Stimulated activated CD4-positive, alpha-beta T cell treated with anti-CD3 and anti-CD28 coated beads, Interleukin-2, amount 100 ng/mL, for 48 hours (primary cell): Measurements from ENCODE around the gene MRPL14.
"Not testable (repeated sequence)": the region's sequence is repeated elsewhere in the genome, so short reads cannot be mapped to it uniquely, and the experiment has no call there.

Experiments used
- DNase-seq, 2 donors: peaks; one replicate each; pipeline ENCODE4 v3.0.0-alpha.2; 2020

MRPL14 gene

DNA sequence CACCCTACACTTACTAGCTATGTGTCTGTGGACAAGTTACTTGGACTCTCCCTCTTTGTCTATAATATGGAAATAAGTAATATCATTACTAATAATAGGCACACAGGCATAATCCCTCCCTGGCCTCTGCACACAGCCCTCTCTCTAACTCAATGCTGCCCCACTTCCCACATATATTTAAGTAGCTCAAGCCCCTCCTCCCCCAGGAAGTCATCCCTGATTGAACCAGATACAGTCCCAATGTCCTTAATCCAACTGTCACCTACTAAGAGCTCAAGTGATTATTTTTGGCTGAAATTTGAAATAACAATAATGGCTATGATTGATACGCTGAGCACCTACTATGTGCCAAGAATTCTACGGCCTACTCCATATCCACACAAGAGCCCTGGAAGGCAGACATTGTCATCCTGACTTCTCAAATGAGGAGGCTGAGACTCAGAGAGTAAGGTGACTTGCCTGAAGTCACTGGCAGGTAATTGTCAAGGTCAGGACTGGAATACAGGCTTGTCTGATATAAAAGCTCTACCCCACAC is 29.4 kb downstream of the MRPL14 start:
- no peak for DNase-seq

DNA sequence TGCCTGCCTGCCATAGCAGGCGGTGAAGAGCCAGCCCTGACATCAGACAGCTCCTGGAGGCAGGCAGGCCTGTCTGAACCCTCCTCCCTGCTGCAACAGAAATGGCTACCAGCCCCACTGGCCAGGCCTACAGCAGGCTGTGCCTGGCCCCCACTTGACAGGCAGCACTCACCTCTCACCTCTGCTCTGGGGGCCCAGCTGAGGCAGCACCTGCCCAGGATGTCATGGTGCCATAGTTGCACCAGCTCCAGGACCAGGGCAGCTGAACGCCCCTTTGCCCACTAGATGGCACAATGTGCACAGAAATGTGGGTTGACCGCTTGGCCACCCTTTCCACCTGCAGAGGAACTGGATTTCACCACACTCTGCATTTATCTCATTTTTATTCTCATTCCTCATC is 30.6 kb downstream of the MRPL14 start:
- DNase-seq: peak; percentile 69 to 73

DNA sequence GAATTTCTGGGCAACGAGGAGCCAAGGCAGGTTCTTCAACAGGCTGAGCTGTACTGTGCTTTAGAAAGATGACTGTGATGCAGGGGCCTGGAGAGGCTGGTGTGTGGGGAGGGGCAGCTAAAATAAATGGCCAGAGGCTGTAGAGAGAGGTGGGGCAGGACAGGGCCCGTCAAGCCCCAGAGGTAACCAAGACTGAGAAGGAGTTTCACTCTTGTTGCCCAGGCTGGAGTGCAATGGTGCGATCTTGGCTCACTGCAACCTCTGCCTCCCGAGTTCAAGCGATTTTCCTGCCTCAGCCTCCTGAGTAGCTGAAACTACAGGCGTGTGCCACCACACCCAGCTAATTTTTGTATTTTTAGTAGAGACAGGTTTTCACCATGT is 32.0 kb downstream of the MRPL14 start:
- not testable (repeated sequence) for DNase-seq

DNA sequence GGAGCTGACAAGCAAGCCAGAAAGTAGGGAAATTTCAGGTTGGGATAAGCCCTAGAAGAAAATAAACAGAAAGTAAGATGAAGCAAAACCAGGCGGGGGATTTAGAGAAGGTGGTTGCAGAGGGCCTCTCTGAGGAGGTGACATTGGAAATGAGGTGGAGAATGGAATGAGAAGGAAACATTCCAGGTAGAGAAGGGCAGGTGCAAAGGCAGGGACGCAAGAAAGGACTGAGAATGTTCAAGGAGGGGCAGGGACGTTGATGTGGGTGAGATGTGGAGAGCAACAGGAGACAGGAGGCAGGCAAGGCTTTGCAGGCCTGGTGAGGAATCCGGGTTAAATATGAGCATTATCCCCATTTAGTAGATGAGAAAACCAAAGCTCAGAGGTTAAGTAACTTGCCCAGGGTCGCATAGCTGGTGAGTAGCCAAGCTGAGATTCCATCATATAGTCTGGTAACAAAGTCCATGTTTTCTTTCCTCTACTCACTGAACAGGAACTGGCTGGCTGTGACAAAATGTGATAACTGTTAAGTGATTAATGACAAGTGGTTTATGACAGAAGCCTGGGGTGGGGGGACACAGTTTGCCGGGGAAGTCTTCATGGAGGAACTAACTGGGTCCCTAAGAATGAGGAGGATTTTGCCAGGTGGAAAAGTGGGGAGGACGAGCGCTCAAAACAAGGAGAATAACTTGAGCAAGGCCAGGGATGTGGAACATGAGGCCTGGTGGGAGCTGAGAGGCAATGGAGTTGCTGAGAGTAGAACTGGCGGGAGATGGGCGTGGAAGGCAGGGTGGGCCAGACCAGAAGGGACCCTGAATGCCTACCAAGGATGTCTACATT is 32.6 kb downstream of the MRPL14 start:
- no peak for DNase-seq

DNA sequence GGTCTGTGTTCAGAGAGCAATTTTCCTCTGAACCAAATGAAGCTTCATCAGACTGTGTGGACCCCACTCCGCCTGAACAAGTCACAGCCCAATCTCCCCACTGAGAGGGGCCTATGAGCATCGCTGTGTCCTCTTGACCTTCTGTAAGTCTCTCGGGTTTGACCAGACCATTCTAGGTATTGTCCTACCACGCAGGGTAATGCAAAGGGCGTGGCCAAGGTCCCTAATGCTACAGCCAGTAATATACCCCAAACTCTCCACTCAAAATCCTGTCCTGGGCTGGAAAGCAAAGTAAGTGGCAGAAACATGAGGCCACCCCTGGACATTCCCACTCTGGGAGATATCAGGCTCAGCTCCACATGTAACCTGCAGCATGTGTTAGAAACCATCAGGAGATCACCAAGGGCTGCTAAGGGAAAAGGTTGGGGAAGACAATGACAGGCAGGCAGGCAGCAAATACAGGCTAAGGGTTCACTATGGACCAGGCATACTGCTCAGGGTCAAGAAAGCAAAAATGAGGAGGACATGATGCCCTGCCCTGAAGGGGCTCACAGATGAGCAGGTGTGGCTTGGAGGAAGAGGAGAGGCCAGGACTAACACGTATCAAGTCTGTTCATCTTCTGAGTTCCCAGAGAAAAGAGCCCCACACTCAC is 33.4 kb downstream of the MRPL14 start:
- no peak for DNase-seq

DNA sequence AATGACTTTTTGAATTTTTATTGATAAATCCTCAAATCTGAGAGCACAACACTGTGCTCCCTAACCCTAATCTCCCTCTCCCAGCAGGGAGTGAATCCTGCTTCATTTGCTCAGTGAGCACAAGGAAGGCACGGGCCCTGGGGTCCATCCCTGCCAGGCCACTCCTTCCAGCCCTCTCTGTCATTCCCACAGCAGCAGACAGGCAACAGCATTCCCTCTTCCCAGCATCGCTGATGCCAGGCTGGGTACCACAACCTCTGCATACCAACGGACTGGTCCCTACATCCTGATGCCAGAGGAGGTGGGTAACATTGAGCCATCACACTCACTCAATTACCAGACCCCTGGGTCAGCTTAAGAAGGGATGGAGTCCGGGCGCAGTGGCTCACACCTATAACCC is 34.2 kb downstream of the MRPL14 start:
- DNase-seq: no peak

DNA sequence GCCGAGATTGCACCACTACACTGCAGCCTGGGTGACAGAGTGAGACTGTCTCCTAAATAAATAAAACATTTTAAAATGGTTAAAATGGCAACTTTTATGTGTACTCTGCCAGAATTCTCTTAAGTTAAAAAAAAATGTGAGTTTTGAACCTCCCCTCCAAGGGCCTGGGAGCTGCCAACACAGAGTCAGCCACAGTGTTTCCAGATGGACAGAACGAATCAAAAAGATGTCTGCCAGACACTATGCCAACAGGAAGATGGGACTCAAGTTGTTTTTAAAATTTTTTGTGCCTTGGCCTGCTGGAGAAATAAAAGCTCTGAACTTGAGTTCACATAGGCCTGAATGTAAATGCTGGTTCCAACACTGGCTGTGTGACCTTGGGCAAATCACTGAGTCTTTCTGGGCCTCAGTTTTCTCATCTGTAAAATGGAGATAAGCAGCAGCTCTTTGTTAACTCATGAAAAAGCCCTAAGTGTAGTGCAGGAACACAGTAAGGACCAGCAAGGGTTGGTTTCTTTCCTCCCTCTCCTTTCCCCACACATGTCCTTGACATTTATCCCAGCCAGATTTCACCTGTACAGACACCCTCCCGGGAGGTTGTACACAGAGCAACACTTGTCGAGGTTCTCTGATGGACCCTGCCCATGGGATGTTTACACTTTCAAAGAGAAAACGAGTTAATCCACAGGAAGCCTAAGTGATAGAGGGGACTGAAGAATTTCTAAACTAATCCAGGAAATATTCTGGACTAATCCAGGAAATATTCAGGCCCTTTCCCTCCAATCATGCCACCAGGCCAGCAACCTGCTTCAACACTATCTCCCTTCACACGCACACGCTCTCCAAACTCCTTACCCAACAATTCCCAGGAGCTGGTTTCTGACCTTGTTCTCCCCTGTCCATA is 35.0 kb downstream of the MRPL14 start:
- DNase-seq: no peak

DNA sequence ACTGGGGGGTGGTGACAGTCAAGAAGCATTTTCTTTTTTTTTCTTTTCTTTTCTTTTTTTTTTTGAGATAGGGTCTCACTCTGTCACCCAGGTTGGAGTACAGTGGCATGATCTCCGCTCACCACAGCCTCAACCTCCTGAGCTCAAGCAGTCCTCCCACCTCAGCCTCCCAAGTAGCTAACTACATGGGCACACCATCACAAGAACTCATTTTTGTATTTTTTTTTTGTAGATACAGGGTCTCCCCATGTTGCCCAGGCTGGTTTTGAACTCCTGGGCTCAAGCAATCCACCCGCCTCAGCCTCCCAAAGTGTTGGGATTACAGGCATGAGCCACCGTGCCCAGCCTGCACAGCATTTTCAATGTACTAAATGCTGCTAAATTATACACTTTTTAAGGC is 35.9 kb downstream of the MRPL14 start:
- DNase-seq: not testable (repeated sequence)

DNA sequence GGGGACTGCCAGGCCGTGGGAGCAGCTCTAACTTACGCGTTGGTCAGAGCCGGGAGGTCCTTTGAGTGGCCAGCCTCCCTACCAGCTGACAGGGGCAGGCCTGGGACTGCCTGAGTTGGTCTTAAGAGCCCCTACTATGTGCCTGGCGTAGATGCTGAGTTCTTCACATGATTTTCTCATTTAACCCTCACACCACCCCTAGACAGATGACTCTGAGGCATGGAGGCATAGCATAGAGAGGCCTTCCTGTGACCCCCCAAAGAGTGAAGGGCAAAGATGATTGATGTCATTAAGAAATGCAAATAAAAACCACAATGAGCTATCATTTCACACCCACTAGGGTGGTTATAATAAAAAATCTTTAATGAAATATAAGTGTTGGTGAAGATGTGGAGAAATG is 36.8 kb downstream of the MRPL14 start:
- no peak for DNase-seq

DNA sequence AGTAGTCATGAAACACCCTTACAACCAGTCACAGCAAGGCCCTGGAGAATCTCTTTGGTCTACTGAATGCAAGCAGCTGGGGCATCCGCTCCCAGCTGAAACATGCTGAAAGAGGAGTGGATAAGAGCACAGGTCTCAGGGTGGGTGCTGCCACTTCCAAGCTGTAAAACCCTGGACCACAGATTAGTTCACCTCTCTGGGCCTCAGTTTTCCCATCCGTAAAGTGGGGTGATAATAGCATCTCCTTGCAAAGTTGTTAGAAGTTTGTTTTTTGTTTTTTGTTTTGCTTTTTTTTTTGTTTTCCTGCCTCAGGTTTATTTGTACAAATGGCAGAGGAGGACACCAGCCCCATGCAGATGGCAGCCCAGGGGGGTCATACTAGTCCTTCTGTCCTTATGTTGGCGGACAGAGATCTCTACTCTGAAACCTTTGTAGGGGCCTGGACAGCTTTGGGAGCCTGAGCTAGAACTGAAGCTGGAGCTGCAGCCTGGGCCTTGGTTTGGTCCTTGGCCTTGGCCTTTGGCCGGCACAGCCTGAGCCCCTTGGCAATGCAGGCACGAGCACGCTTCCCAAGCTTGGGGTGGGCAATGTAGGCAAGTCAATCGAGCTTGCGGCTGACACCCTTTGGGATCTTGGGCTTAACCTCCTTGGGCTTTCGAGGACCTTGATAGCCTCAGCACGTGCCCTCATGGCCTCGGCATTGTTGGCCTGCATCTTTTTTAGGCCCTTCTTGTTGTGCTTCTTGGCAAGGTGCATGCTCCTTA is 38.2 kb downstream of the MRPL14 start:
- no peak for DNase-seq

DNA sequence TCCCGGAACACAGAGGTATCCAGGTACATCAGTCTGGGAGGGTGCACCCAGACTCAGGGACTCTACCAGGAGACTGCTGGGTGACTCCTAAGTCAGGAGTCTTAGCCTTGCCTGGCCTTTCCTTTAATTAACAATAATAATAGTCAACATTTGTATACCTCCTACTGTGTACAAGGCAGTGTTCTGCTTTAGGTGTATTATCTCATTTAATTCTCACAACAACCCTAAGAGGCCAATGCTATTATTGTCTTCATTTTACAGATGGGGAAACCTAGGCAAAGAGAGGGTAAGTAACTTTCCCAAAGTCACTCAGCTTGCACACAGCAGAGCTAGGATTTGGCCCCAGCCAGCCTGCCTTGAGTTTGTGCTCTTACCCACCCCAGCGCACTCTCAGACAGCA is 39.6 kb downstream of the MRPL14 start:
- DNase-seq: no peak

DNA sequence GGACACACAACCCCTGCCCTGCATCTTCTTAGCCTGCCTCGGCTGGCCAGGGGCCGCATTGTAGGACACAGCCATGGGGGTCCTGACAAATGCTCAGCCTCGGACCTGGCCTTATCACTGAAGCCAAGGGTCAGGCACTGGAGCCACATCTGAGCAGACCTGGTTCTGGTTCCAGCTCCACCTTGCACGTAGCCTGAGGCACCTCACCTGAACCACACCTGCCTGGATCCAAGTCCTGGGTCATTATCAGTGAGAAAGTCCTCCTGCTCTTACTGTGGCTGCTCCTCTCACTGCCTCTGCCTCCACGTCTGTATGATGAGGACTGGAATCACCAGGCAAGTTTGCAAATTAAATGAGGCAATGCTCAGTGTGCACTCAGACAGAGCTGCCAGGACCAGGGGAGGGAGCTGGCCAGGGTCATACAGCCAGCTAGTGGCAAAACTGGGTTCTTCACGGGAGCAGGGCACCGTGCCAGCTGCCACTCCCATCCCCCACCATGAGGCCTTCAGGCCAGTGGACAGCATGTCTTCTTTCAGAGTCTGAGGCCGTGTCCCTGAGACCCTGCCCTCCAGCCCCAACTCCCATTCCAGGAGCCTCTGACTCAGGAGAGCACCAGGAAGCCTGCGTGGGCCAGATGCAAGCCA is 40.2 kb downstream of the MRPL14 start:
- no peak for DNase-seq

DNA sequence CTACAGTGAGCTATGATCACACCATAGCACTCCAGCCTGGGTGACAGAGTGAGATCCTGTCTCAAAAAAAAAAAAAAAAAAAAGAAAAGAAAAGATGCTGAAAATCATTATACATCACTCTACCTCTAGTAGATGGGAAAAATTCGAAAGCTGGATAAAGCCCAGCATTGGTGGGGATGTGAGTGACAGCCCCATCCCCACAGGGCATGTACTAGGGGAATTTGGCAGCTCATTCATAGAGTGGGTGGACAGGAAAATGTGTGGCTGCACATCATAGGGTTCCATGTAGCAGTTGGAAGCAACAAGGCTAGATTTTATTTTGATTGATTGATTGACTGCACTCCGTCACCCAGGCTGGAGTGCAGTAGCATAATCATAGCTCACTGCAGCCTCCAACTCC is 42.0 kb downstream of the MRPL14 start:
- no peak for DNase-seq

DNA sequence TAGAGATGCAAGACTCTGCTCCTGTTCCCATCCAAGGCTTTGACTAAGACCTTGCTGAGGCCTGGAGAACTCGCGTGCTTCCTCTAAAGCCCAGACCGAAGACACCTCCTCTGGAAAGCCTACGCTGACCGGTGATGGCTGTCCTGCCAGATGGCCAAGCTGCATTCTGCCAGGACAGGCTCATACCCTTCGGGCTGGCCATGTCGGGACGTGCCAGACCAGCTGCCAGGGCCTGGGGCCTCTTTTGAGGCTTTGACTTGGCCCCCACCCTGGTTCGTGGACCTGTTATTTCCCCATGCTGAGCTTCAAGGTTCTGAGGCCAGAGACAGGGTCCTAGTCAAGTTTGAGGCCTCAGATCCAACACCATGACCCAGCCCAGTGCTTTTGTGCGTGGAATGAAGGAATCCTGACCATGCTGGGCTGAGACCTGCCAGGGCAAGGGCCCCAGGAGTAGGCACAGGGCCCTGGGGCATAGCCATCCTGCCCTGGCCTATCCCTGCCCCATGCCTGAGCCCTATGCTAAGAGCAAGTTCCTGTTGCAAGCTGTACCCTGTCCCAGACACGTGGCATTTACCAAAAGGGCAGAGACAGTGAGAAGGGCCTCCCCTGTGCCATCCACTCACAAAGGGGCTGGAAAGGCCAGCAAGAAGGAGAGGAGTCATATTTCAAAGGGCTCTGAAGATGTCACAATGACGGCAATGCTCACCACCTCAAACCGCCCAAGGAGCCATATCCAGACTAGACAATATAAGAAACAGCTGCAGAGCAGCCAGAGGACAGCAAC is 42.8 kb downstream of the MRPL14 start:
- DNase-seq: no peak

DNA sequence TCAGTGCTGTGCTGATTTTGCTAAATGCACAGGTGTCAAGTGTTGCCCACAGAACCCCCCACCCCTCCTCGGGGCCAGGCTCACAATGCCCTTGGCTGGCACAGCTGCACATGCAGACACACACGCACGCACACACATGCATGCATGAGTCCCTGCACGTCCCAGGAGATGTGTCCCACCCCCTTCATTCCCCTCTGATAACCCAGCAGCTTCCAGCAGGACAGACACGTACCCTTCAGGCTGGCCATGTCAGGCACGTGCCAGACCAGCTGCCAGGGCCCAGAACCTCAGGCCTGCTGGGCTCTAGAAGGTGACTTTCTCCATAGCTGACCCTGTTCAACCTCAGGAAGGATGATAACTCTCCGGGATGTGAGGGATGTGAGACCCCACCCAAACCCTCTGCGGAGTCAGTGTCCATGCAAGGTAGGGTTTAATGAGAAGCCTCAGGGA is 44.4 kb downstream of the MRPL14 start:
- DNase-seq: no peak

DNA sequence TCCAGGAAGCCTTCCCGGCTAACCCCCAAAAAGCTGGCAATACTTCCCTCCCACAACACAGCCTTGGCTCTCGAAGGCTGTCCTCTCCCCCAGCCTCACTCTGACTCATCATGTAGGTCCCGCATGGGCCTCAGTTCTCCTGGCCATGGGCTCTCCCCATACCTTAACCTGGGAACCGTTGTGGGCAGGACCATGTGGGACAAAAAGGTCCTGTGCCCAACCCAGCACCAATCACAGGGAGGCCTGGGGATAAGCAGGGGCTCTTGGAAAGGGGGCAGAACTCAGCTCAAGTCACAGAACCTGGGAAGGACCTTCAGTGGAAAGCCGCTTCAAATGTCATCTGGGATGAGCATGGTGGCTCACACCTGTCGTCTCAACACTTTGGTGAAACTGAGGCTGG is 45.5 kb downstream of the MRPL14 start:
- DNase-seq: no peak

DNA sequence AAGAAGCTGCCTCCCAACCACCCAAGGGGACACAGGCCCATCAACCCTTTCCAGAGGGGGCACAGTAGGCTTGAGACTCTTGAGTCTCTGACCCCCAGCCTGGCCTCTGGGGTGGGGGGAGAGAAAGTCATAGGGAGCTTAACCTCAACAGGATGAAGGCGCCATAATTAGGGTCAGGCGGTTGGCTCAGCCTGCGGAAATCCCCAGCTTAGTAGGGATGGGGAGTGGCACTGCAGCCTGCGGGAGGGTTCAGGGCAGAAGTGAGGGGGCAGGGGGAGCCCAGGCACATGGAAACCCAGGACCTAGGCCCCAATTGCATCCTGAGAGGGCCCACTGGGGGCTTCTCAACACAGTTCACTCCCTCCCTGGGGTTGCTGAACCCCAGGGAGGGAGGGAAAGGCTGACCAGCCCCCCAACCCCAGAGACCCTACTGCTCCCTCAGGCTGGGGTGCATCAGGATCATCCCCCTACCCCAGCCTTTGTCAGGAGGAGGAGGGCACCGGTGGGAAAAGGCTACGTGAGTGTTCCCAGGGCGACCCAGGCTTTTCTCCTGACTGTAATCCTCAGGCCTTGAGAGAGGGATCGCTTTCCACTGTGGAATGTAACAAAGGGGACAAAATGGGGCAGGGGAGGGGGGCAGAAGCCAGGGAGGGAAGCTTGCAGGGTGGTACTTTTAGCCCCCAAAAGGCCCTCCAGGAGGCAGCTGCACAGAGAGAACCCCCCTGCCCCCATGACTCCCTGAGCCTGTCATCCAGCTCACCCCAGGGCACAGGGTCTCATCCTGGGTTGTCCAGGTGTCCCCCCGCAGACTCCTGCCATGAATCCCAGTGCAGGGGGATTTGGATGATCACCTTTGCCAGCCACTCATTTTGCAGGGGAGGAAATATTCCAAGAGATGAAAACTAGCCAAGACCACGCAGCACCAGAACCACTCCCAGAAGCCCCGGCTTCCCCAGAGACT is 46.4 kb downstream of the MRPL14 start:
- no peak for DNase-seq

DNA sequence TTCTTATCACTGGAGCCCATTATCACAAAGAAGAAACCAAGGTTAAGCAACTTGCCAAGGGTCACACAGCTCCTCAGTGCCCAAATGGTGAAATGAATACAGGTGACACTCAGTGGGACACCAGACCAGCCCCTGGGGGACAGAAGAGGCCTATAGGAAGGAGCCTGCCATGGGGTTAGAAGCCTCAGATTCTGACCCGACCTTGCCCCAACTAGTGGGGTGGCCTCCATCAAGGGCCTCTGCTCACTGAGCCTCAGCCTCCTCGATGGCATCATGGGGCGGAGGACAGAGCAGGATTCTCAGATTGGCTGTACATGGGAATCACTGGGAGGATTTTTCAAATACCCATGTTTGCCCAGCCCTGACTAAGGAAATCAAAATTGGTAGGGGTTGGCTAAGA is 47.6 kb downstream of the MRPL14 start:
- no peak for DNase-seq

DNA sequence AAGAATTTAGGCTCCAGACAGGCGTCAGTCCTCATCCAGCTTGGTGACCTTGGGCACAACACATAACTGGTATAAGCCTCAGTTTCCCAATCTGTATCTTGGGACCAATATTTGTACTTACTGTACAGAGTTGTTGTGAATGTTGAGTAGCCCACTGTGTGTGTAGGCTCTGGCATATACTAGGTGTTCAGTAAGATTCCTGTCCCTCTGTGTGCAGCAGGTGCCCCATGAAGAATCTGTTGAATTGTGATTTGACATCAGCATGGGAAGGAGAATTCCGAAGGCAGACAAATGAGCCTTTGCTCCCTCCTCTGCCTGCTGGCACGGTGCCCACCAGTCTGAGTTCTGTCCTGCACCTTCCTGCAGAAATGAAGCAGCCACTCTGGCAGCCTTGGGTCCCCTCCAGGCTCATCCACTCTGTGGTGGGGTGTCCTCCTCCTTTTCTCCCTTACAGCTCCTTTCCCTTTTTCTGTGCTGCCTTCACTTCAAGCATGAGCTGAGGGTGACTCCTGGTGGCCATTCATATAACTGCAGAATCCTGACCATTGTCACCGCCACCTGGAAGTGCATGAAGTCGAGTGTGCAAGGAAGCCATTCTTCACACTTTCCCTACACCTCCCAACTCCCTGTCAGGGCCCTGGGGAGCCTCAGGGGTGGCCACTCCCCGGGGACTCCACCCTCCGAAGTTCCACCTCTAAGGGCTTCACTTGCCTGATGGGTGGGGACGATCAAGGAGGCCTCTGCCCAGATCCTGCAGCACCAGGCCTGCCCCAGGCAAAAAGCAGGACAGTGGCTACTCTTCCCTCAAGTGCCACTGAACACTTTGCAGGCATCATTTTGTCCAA is 48.2 kb downstream of the MRPL14 start:
- DNase-seq: peak; percentile 71 to 78
